Left lung (tissue), 14 donors: ENCODE results near the gene DECR2. TPM values are rescaled to one million over a fixed set of nuclear protein-coding genes. Genes with fewer than 3 reads are reported as not detected.

Source experiments
- ATAC-seq: fragments of 200-7000 bp; cut with Tn5 transposase; one replicate; pipeline ENCODE4 v1.9.1; 2020; ENCODE audit warnings: moderate library complexity
- DNase-seq, 4 donors: peaks; one replicate each; pipeline ENCODE4 v3.0.0-alpha.2; 2013 to 2020
- H3K27ac ChIP-seq, 2 donors: fragments of 200-600 bp; sonication (generic) in 1 of 2; one replicate each; pipeline versions ENCODE4 v1.5.0 to v1.8.0; 2020 to 2021
- H3K27me3 ChIP-seq, 2 donors: fragments of 200-600 bp; sonication (generic) in 1 of 2; one replicate each; pipeline versions ENCODE4 v1.5.0 to v1.8.0; 2020 to 2021
- H3K36me3 ChIP-seq, 2 donors: fragments of 200-600 bp; sonication (generic) in 1 of 2; one replicate each; pipeline versions ENCODE4 v1.5.0 to v1.8.0; 2020 to 2021
- H3K4me1 ChIP-seq, 2 donors: fragments of 200-600 bp; one replicate each; pipeline ENCODE4 v1.8.0; 2021
- H3K4me3 ChIP-seq, 2 donors: fragments of 200-600 bp; sonication (generic) in 1 of 2; one replicate each; pipeline versions ENCODE4 v1.5.0 to v1.8.0; 2020 to 2021; ENCODE audit warnings: mild to moderate bottlenecking in 1 of 2
- H3K9me3 ChIP-seq, 2 donors: fragments of 200-600 bp; sonication (generic) in 1 of 2; one replicate each; pipeline versions ENCODE4 v1.5.0 to v1.8.0; 2020 to 2021
- CTCF ChIP-seq, 2 donors: fragments of 200-600 bp; sonication (generic) in 1 of 2; IDR thresholded peaks; one replicate each; pipeline versions ENCODE4 v1.5.0 to v1.8.0; 2021; ENCODE audit warnings: antibody characterized with exemption in 2 of 2
- intact Hi-C, 2 donors: fragments of 100-400 bp; cut with DNase I; formaldehyde crosslinking; loops; one replicate each; pipeline versions ENCODE4 v1.11.2 to v1.14.2; 2022
- long read RNA-seq, 12 donors: library from polyadenylated mRNA in 2 of 12; unstranded in 2 of 12; transcript quantifications; one replicate each; pipeline ENCODE4 v2.0.0 and lab custom pipeline, GENCODE V29; 2019 to 2026
- polyA plus RNA-seq, 6 donors: library from polyadenylated mRNA; unstranded; fragments of 120-200 nt; gene quantifications; one replicate each; pipeline ENCODE4 v1.2.1, GENCODE V29; 2013; ENCODE audit not compliant: insufficient read length in 6 of 6
- total RNA-seq, 2 donors: library from RNA; stranded (reverse); fragmentation: NEBNext Ultra II Directional; extraction: Animal tissue kit (Norgen Biotek cat#: 25700); gene quantifications; one replicate each; pipeline ENCODE4 v1.2.1, GENCODE V29; 2021
- donor health status: DM: no; HTN: yes; CAD: no.
- donor health status: DM: no; HTN: no; CAD: no.

The DECR2 gene
- total RNA-seq (10 to 100 TPM; 14.4 to 17.1 TPM), polyA plus RNA-seq (10 to 100 TPM; 10.3 to 25.1 (median 16.7) TPM)
- long read RNA-seq, donor 1, partial matches to known transcripts: 0 of 4 reads
- long read RNA-seq, donor 1, other reads (novel, unspliced or antisense): 0 of 4 reads
- long read RNA-seq, donor 2, partial matches to known transcripts: 0 of 3 reads
- long read RNA-seq, donor 2, other reads (novel, unspliced or antisense): 0 of 3 reads
- long read RNA-seq, donor 3, transcript DECR2-201 (9 exons, 1,615 nt): major isoform, 6 of 18 reads
- long read RNA-seq, donor 3, partial matches to known transcripts: 12 of 18 reads
- long read RNA-seq, donor 3, other reads (novel, unspliced or antisense): 0 of 18 reads
- long read RNA-seq, donor 4, transcript DECR2-201 (9 exons, 1,615 nt): major isoform, 21 of 26 reads
- long read RNA-seq, donor 4, partial matches to known transcripts: 0 of 26 reads
- long read RNA-seq, donor 4, other reads (novel, unspliced or antisense): 4 of 26 reads
- long read RNA-seq, donor 5, partial matches to known transcripts: 12 of 16 reads
- long read RNA-seq, donor 5, other reads (novel, unspliced or antisense): 0 of 16 reads
- long read RNA-seq, donor 6, partial matches to known transcripts: 0 of 3 reads
- long read RNA-seq, donor 6, other reads (novel, unspliced or antisense): 0 of 3 reads
- long read RNA-seq, donor 7, partial matches to known transcripts: 0 of 4 reads
- long read RNA-seq, donor 7, other reads (novel, unspliced or antisense): 0 of 4 reads
- long read RNA-seq, donor 8, transcript DECR2-201 (9 exons, 1,615 nt): major isoform, 8 of 8 reads
- long read RNA-seq, donor 8, partial matches to known transcripts: 0 of 8 reads
- long read RNA-seq, donor 8, other reads (novel, unspliced or antisense): 0 of 8 reads
- long read RNA-seq, donor 9: 0 reads
- long read RNA-seq, donor 10, transcript DECR2-201 (9 exons, 1,615 nt): major isoform, 14 of 17 reads
- long read RNA-seq, donor 10, partial matches to known transcripts: 0 of 17 reads
- long read RNA-seq, donor 10, other reads (novel, unspliced or antisense): 3 of 17 reads
- long read RNA-seq, donor 11: 0 reads
- long read RNA-seq, donor 12, partial matches to known transcripts: 0 of 3 reads
- long read RNA-seq, donor 12, other reads (novel, unspliced or antisense): 0 of 3 reads

DNA sequence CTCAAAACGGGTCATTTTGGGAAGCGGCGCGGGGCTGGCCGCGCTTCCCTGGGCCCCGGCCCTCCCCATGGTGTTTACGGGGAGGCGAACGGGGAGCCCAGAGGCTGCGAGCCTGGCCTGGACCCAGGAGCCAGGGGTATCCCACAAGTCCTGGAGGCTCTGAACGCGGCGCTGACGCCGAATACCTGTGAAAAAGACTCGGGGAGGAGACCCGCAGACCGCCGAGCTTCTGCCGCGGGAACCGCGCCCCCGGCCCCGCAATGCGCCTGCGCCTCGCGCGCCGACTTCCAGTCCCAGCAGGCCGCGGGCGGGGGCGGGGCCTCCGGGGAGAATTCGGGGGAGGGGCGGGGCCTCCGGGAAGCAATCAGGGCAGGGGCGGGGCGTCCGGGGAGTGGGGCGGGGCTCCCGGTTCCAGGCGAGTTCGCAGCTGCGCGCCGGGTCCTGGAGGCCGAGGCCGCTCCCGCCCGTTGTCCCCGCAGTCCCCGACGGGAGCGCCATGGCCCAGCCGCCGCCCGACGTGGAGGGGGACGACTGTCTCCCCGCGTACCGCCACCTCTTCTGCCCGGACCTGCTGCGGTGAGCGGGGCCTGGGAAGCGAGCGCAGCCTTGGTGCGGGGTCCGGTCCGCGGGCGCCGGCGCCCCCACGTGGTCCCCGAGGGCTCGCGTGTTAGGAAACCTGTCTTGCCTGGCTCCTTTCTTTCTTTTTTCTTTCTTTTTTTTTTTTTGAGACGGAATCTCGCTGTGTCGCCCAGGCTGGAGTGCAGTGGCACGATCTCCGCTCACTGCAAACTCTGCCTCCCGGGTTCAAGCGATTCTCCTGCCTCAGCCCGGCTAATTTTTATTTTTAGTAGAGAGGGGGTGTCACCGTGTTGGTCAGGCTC is at the start of gene DECR2:
TSS of gene DECR2 (plus strand) at position 418 of the 881 bp plus-strand sequence. CDS start at position 497, 79 bp downstream.
- intact Hi-C loops: no loop called here
- H3K4me1 ChIP-seq: peaks cover 6 to 33% of the 10 kb centered on the region in 2 donors
- DNase-seq (peak; percentile 90 to 99 (median 96)), ATAC-seq (peak; percentile 95)
- peak in 1 of 2 donors; percentile 19 for TF ChIP-seq CTCF (IDR thresholded peaks at IDR 0.05)
- H3K36me3 ChIP-seq: peaks cover 0 to under 1% of the 10 kb centered on the region in 2 donors
- H3K27ac ChIP-seq: peak within 1 kb of the TSS; percentile 84 to 88
- no peaks in the 10 kb centered on the region for H3K9me3 ChIP-seq
- H3K27me3 ChIP-seq: no peaks in the 10 kb centered on the region
- peak within 1 kb of the TSS; percentile 58 to 83 for H3K4me3 ChIP-seq

- peak; percentile 94 for ATAC-seq
- intact Hi-C loops: loop anchor here in 1 of 2 donors (10.0 kb wide), 1 partner anchor 138 kb away; no protein-coding TSS in a partner anchor
- TF ChIP-seq CTCF (IDR thresholded peaks at IDR 0.05): peak; percentile 28 to 57
These were observed 48.9 kb upstream of the DECR2 start, which contains the start of gene AXIN1 for GRCh38 chr16:352547-353403. Gene AXIN1, minus strand, starts transcription at chr16:352723. Its CDS starts 5,698 bp downstream, at chr16:347025.

GRCh38 chr16:353404-354290 is 48.0 kb upstream of the DECR2 start:
- no peak for ATAC-seq
- intact Hi-C loops: loop anchor here in 1 of 2 donors (10.0 kb wide), 1 partner anchor 139 kb away; no protein-coding TSS in a partner anchor

More at GRCh38 chr16:352547-353403, 48.9 kb upstream of the DECR2 start, which contains the start of gene AXIN1:
- H3K27ac ChIP-seq: peak within 1 kb of the TSS; percentile 7 to 76
- no peaks in the 10 kb centered on the region for H3K9me3 ChIP-seq
- H3K27me3 ChIP-seq: no peaks in the 10 kb centered on the region
- H3K4me1 ChIP-seq: peaks cover 0 to 42% of the 10 kb centered on the region in 2 donors
- DNase-seq: peak; percentile 87 to 100 (median 98)
- no peaks in the 10 kb centered on the region for H3K36me3 ChIP-seq
- peak within 1 kb of the TSS; percentile 61 to 70 for H3K4me3 ChIP-seq

More at GRCh38 chr16:353404-354290, 48.0 kb upstream of the DECR2 start:
- Histone ChIP-seq H3K36me3 (no peaks in the 10 kb centered on the region), H3K4me3 (peak overlapping the region; percentile 31 to 52), H3K27ac (peak overlapping the region; percentile 7 to 76), H3K9me3 (no peaks in the 10 kb centered on the region), H3K4me1 (peaks cover 0 to 35% of the 10 kb centered on the region in 2 donors), H3K27me3 (no peaks in the 10 kb centered on the region)
- DNase-seq: peak in 1 of 4 donors; percentile 84
- no peak for TF ChIP-seq CTCF (IDR thresholded peaks at IDR 0.05)
